DLD1 (cell line): Measurements from ENCODE around the gene TMEM255B.
"Not testable (repeated sequence)": the region's sequence is repeated elsewhere in the genome, so short reads cannot be mapped to it uniquely, and the experiment has no call there.

ENCODE experiments used
- in situ Hi-C: cut with HindIII; loops from 2 replicates; pipeline ENCODE4 v1.10.0; 2017; ENCODE audit warnings: low sequenced_read_pairs

The TMEM255B gene

DNA sequence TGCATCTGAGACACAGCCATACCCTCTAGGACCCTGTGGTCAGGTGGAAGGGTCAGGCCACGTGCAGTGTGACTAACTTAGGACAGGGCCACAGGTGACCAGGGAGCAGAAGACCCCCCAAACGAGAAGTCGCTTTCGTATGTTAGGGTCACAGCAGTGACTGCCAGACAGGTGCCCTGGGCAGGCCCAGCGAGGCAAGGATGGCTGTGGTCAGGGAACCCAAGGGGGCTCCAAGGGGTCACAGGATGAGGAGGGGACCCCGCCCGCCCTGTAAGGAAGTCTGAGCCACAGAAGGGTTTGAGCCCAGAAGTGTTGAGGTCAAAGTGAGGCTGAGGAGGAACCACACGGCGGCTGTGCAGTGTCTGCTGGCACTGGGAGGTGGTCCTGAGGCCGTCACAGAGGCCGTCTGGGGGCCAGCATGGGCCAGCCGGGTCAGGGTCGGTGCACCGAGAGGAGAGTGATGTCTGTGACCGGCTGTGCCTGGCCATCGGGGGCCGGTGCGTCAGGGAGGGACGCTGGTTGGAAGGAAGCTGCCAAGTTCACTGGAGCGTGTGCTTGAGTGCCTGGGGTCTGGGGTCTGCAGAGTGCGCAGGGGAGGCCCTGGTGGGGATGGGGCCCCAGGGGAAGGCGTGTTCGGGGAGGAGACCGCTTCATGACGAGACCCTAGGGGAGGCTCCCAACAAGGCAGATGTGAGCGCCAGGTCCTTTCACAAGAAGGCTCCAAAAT, 24.8 kb upstream of the TMEM255B start:
- in situ Hi-C loops: no loop called here

DNA sequence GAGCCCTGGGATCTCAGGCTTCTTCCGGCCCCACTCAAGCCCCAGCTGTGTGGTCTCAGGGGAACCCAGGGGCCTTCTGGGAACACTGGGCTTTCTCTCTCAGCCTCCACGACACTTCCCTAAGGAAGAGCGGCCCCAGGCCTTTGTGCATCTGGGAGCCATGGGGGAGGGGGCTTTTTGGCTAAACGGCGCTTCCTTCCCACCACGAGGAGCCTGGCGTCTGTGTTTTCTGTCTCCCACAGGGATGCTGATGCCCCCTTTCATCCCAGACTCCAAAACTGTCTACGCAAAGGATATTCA, 24.2 kb upstream of the TMEM255B start:
- in situ Hi-C loops: no loop called here

DNA sequence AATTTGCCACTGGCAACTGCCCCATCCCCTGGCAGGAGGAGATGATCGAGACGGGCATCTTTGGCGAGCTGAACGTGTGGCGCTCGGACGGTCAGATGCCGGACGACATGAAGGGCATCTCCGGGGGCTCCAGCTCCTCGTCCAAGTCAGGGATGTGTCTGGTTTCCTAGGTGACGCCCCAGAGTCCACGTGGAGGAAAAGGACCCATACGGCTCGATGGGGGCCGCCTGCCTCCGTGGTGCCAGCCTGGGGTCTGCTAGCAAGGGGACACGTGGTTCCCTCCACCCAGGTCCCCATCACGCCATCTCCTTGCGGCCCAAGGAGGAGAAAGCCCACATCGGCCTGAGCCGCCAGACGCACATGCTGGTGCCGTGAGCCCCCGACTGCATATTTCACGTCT, 23.8 kb upstream of the TMEM255B start:
- in situ Hi-C loops: no loop called here

DNA sequence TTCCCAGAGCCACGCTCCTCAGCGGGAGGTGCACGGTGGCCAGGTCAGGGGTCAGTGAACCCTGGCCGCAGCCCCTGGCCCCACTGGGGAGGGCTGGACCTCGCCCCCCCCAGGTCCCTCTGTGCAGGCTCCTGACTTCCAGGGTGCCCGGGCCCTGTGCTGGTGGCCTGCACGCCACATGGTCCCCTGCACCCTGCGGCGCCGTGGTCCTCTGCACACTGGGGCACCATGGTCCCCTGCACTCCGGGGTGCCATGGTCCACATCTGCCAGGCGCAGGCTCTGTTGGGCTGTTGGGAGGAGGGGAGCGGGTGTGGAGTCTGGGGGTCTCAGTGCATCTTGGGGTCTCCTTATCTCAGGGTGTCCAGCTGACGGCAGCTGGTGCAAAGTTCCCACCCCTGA, 23.3 kb upstream of the TMEM255B start:
- in situ Hi-C loops: no loop called here

DNA sequence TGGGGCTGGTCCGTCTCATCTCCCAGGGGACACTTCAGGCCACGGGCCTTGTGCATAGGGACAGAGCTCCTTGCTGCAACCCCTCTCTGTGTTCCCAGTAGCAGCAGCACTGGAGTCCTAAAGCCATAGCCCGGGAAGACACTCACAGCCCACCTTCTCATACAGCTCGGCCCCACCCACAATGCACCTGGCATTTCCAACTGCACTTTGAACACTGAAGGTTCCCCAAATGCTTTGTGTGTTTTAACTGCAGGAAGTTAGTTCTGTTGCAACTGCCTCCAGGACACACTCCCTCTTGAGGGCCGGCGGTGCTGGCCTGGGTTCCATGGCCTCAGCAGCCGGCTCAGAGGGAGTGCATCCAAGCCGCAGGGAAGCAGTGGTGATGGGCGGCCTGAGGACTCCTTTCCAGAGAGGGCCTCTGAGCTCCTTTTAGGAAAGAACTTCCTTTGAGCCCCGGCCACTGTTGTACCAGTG, 22.7 kb upstream of the TMEM255B start:
- in situ Hi-C loops: no loop called here

DNA sequence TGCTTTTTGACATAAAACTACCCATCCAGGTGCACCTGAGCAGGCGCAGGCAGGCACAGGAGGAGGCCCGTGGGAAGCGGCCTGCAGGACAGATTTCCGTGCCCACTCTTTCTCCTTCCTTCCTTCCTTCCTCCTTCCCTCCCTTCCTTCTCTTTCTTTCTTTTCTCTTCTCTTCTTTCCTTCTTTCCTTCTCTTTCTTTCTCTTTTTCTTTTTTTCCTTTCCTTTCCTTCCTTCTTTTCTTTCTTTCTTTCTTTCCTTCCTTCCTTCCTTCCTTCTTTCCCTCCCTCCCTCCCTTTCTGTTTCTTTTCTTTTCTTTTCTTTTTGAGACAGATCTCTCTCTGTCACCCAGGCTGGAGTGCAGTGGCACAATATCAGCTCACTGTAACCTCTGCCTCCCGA, 21.2 kb upstream of the TMEM255B start:
- in situ Hi-C loops: no loop called here

DNA sequence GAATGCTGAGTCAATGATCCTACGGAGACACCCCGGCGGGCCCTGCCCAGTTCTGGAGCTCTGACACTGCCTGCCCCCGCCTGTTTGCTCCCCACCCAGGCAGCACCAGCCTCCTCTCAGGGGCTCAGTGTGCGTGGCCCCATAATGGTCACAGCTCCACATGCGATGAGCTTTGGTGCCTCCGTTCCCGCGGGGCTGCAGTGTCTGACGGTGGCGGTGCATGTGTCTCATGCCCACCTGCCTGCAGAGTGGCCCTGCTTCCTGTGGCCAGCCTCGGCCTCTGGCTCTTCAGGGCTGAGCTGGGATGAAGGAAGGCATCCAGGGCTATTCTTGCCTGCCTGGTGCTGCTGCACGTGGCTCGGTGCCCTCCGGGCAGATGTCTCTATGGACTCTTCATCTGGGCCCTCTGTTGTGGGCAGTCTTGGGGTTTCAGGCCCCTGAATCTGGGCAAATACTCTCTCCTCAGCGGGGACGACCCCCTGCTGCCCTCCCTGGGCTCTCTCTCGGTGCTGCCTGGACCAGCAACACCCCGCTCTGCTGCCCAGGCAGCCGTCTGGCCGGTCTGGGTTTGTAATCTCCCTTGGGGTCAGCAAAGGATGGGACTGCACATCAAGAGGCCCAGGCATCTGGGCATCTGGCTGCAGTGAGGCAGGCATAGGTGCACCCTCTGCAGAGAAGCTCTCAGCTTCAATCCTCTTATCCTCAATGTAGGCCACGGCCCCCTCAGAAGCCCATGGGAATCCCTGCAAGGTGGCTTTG, 19.3 kb upstream of the TMEM255B start:
- in situ Hi-C loops: no loop called here

DNA sequence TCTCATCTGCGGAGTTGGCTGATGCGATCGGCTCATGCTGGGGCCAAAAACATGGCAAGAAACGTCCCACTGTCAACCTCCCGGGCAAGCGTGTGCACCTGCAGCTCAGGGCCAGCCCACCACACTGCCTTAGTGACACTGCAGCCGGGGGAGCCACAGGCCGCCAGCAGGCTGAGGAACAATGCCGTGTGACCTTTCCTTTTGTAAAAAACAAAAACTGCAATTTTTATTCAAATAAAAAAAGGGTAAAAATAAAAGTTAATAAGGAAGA, 18.8 kb upstream of the TMEM255B start:
- in situ Hi-C loops: no loop called here

DNA sequence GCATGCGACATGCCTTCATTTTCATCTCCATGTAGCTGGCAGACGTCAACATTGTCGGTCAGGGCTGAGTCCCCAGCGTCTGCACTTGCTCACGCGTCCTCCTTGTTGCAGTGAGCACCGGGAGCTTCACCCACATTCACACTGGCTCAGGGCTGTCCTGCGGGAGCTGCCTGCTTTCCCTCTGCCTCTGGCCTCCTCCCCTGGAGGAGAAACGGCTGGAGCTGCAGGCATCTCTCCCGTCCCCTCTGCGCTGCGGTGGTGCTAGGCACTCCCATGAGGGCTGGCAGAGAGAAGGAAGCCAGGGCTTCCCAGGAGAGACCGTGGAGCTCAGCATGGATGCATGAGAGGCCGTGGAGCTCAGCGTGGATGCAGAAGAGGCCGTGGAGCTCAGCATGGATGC, 18.4 kb upstream of the TMEM255B start:
- in situ Hi-C loops: no loop called here

DNA sequence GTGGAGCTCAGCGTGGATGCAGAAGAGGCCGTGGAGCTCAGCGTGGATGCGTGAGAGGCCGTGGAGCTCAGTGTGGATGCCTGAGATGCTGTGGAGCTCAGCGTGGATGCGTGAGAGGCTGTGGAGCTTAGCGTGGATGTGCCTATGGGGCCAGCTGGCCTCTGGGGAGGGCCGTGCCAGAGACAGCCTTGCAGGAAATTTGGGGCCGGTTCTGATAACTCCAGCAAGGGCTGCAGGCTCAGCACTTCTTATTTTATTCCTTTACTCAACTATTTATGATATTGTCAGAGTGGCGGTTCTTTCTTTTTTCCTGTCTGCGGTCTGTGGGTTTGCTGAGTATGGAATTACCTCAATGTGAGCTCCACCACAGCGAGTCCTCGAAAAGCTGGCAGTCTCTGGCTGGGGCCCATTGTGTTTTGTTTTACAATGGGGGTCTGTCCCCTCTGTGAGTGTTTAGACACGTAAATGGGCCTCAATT, 17.8 kb upstream of the TMEM255B start:
- in situ Hi-C loops: no loop called here

DNA sequence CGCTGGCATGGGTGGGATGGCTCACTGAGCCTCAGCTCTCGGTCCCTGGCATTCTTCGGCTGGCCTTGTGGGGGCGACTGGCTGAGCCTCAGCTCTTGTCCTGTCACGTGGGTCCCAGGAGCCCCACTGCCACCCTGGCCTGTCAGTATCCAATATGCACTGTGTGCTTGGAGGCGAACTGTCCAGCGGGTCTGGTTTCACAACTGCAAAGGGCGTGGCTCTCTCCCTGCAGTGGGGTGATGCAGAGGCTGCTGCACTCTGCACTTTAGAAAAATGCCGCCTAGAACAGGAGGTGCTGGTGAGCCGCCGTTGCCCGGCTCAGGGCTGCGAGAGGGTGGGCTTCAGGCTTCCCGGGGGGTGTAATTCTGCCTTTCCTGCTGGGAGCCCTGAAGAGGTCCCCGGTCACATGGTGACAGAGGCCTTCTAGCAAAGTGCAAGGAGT, 17.0 kb upstream of the TMEM255B start:
- in situ Hi-C loops: no loop called here

DNA sequence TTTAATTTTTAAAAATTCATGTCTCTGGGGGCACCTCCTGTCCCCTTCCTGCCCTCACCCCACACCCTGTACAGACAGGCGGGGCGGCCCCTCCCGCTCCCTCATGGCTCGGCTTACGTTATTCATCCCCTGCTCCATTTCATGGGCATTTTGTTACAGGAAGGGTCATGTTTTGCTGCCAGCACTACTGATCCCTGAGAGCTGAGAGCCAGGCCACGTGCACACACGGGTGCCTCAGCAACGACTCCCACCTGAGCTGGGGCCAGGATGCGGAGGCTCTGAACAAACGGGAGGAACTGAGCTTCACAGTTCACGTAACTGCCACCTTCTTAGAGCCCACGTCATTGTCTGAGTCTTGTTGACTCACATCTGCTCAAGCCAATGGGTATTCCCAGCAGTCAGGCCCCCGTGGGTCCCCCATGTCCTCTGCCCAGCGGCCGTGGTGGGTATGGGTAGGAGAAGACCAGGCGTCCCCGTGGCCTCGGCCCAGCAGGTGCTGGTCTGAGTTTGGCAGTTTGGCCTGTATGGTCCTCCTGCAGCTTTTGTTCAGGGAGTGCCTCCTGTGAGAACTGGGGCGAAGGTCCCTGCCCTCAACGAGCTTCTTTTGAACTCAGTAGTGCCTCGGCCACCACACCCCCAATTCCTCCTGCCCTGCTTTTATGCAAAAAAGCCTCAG, 16.4 kb upstream of the TMEM255B start:
- in situ Hi-C loops: no loop called here

DNA sequence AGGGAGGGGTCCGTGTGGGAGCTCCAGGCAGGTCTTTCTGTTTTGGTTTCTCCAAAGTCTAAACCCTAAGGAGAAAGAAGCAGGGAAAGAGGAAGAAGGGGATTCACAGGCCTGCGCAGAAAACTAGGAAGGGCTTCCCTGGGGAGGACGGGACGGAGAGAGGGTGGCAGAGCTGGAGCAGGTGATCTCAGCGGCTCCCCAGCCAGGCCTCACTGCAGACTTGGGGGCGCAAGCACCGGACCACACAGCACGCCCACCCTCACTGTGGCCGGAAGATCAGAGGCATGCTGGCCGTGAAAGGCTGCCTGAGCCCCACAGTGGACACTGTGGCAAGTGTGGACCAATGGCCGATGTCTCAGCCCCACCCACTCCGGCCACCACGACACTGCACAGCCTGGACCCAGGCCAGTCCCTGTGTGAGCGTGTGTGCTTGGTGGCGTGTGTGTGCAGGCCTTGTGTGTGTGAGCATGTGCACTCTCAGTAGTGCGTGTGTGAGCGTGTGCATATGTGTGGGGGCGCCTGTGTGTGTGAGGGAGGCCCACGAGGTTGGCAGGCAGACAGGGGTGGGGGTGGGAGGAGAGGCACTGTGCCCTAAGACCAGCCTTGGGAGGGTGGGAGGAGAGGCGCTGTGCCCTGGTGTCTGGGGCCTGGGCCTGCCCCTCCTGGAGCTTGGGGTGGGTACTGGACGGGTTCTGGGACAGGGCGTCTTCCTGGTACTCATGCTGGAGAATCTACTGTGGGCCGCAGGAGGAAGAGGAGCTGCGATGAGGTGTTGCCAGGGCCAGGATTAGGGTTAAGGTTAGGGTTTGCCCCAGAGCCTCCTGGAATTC, 15.4 kb upstream of the TMEM255B start:
- in situ Hi-C loops: no loop called here

DNA sequence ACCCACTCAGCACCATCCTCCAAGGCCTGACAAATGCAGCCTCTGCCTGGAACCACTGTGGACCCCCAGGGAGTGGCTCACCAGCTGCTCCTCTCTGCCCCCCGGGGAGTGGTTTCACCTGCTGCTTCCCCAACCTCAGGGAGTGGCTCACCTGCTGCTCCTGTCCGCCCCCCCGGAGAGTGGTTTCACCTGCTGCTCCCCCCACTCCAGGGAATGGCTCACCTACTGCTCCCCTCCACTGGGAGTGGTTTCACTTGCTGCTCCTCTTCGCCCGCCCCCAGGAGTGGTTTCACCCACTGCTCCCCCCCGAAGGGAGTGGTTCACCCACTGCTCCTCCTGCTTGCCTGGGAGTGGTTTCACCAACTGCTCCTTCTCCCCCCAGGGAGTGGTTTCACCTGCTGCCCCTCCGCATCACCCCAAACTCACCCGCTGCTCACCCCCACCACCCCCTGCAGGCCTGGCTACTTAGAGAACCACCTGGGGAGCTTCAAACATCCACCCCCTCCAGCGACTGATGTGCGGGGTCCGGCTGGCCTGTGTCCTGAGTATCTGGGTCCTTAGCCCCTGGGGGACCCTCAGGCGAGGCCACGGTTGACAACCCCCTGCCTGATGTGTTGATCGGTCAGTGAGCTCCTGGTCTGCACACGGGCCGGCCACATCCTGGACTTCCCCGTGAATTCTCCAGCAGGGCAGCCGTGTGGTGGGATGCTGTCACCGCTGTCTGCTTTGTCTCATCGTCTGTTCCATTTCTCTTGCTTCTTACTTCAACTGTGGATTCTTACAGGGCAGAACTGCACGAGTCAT, 14.6 kb upstream of the TMEM255B start:
- in situ Hi-C loops: no loop called here

DNA sequence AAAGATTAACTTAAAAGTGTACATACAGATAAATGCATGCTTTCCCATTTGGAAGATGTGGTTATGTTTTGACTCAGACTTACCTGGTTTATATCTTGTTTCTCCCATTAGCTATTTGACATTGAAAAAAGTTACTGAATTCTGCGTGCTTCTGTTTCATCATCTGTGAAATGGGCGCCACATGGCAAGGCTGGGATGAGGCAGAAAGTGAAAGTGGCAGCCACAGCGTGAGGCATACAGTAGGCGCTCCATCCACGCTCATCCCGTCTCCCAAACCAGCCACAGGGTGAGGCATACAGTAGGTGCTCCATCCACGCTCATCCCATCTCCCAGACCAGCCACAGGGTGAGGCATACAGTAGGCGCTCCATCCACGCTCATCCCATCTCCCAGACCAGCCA, 14.0 kb upstream of the TMEM255B start:
- in situ Hi-C loops: no loop called here

DNA sequence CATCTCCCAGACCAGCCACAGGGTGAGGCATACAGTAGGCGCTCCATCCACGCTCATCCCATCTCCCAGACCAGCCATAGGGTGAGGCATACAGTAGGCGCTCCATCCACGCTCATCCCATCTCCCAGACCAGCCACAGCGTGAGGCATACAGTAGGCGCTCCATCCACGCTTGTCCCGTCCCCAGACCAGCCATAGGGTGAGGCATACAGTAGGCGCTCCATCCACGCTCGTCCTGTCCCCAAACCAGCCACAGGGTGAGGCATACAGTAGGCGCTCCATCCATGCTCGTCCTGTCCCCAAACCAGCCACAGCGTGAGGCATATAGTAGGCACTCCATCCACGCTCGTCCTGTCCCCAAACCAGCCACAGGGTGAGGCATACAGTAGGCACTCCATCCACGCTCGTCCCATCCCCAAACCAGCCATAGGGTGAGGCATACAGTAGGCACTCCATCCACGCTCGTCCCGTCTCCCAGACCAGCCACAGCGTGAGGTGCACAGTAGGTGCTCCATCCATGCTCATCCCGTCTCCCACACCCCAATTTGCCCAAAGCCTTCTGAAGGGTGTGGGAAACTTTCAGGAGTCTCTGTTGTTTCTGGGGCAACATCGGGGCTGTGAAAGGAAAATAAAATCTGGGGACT, 13.4 kb upstream of the TMEM255B start:
- in situ Hi-C loops: not testable (repeated sequence)

DNA sequence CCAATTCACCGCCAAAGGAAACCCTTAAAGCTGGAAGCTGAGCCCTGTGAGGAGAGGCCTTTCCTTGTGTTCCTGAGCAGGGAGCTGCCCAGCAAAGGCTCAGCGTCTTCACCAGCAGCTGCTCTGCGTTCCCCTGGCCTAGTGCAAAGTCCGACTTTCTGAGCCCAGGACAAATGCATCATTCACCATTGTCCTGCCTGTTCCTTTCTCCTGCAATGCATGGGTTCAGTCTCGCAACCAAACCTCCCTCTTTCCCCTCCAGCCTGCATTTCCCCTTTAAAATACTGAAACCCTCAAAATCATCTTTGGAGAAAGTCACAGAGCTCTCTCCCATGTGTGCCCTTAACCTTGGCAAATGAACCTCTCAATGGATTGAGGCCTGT, 12.9 kb upstream of the TMEM255B start:
- in situ Hi-C loops: no loop called here

DNA sequence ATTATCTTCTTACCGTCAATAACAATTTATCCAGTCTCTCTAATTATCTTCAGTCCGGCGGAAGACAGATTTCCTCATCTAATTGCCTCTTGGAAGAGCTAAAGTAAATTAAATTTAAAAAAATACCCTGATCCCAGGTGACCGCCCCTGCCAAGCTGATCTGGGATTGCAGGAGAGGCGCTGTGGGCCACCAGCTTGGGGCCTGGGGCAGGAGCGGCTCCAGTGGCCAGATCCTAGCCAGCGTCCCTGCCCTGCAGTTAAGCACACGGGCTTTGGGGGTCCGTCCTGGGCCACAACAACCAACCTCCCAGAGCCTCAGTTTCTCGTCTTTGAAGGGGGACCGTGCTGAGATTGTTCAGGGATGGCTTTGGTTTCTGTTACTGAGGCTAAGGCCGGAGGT, 12.4 kb upstream of the TMEM255B start:
- in situ Hi-C loops: no loop called here

DNA sequence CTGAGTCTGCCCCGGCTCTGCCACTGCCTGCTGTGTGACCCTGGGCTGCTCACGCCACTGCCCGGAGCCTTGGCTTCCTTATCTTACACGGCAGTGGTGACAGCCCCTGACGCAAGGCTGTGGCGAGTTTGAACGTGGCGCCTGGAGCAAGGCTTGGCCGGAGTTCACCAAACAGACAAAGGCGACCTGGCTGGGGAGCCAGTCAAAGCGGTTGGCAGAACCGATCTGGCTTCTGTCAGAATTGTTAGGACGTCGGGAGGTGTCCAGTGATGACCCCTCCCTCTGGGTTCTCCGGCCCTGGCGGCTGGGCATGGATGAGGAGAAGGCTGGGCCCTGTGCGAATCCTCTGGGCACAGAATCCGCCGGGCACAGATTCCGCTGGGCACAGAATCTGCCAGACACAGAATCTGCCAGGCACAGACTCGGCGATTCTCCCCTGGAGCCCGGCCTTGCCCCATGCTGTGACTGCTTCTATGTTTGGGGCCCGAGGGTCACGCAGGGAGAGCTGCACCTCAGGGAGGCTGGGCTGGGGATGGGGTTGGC, 11.7 kb upstream of the TMEM255B start:
- in situ Hi-C loops: no loop called here
